GM12878 (cell line): ENCODE measurements around the gene LGI1. TPM values are rescaled to one million over a fixed set of nuclear protein-coding genes. Genes with fewer than 3 reads are reported as not detected.

Experiments
- ATAC-seq: fragments of 200-7000 bp; cut with Tn5 transposase; 3 replicates; pipeline ENCODE4 v1.9.1; 2020; ENCODE audit warnings: mild to moderate bottlenecking, moderate library complexity
- BruUV-seq: library from RNA; stranded (reverse); fragments of 400-500 nt; replicated peaks from 2 replicates; lab custom pipeline; 2021; lab: Mats Ljungman, UMichigan
- CTCF ChIA-PET: fragments of 300-600 bp; sonication (Branson Sonifier 250); formaldehyde crosslinking; extraction: SDS; loops from one replicate; lab custom pipeline; 2021; ENCODE audit warnings: inconsistent platforms; lab: Yijun Ruan, JAX
- POLR2A ChIA-PET: fragments of 350-600 bp; formaldehyde crosslinking; extraction: SDS; loops from one replicate; lab custom pipeline; 2021; ENCODE audit warnings: inconsistent platforms; lab: Charles Lee
- RAD21 ChIA-PET: fragments of 300-600 bp; sonication (Branson Sonifier 250); formaldehyde crosslinking; loops from one replicate; lab custom pipeline; 2023; ENCODE audit warnings: antibody characterized with exemption; ENCODE audit not compliant: unreplicated experiment; lab: Charles Lee
- SMC1A ChIA-PET: fragments of 300-600 bp; sonication (Branson Sonifier 250); formaldehyde crosslinking; loops from one replicate; lab custom pipeline; 2023; ENCODE audit not compliant: unreplicated experiment, uncharacterized antibody; lab: Charles Lee
- DNase-seq: peaks from one replicate; pipeline ENCODE4 v3.0.0-alpha.2; 2011; ENCODE audit warnings: low read depth, low spot score
- FAIRE-seq: peaks from 3 replicates; lab custom pipeline; 2011; peaks lifted over from hg19 to GRCh38; lab: Jason Lieb, UNC
- H2AFZ ChIP-seq: 2 replicates; pipeline ENCODE4 v1.6.0; 2011; ENCODE audit warnings: low read depth, low read length, control low read depth; ENCODE audit not compliant: control insufficient read depth
- H3K27ac ChIP-seq: 2 replicates; pipeline ENCODE4 v1.5.1; 2011; ENCODE audit warnings: control low read depth; ENCODE audit not compliant: control insufficient read depth, insufficient read depth
- H3K27me3 ChIP-seq, 2 experiments: replicated peaks in 1 of 2; 2 replicates each; pipeline versions ENCODE4 v1.6.0 to v1.6.1; 2011; ENCODE audit warnings: low read length in 1 of 2; ENCODE audit not compliant: control insufficient read depth in 2 of 2, insufficient read depth in 2 of 2
- H3K36me3 ChIP-seq, 2 experiments: 2 replicates each; pipeline ENCODE4 v1.5.1; 2011; ENCODE audit warnings: low read length in 1 of 2; ENCODE audit not compliant: control insufficient read depth in 2 of 2, insufficient read depth in 2 of 2
- H3K4me1 ChIP-seq: 2 replicates; pipeline ENCODE4 v1.6.1; 2011; ENCODE audit warnings: mild to moderate bottlenecking, low read length, moderate library complexity, mixed read lengths; ENCODE audit not compliant: control insufficient read depth, insufficient read depth
- H3K4me2 ChIP-seq: 2 replicates; pipeline ENCODE4 v1.6.0; 2011; ENCODE audit warnings: control low read depth; ENCODE audit not compliant: control insufficient read depth, insufficient read depth
- H3K4me3 ChIP-seq: fragments of 200-600 bp; sonication (generic); 2 replicates; pipeline ENCODE4 v1.5.1; 2016
- H3K79me2 ChIP-seq: 2 replicates; pipeline ENCODE4 v1.6.0; 2011; ENCODE audit warnings: low read length; ENCODE audit not compliant: control insufficient read depth, insufficient read depth
- H3K9ac ChIP-seq: 2 replicates; pipeline ENCODE4 v1.8.0; 2011; ENCODE audit warnings: low read length, control low read depth, mixed read lengths; ENCODE audit not compliant: control insufficient read depth, insufficient read depth
- H3K9me3 ChIP-seq: replicated peaks from 3 replicates; pipeline ENCODE4 v1.5.1; 2011; ENCODE audit warnings: mild to moderate bottlenecking, low read length; ENCODE audit not compliant: control insufficient read depth, insufficient read depth
- H4K20me1 ChIP-seq: 2 replicates; pipeline ENCODE4 v1.6.0; 2011; ENCODE audit not compliant: control insufficient read depth, insufficient read depth
- BRCA1 ChIP-seq: IDR thresholded peaks from 2 replicates; pipeline ENCODE4 v1.6.1; 2011; ENCODE audit warnings: low read depth, low read length, improper control_type of control experiment
- EGR1 ChIP-seq, 2 experiments: IDR thresholded peaks; 1 replicate in 1 of 2; 2 replicates in 1 of 2; pipeline ENCODE4 v1.6.1; 2011 to 2012; ENCODE audit warnings: low read depth in 2 of 2, low read length in 2 of 2, borderline replicate concordance in 1 of 2, mild to moderate bottlenecking in 1 of 2, moderate library complexity in 1 of 2
- RELA ChIP-seq: fragments of 450-650 bp; IDR thresholded peaks from 2 replicates; pipeline ENCODE4 v1.8.0; 2014; ENCODE audit warnings: borderline replicate concordance; ENCODE audit not compliant: partially characterized antibody
- SP1 ChIP-seq: IDR thresholded peaks from one replicate; pipeline ENCODE4 v1.6.1; 2011; ENCODE audit warnings: low read depth, low read length
- ZBED1 ChIP-seq: IDR thresholded peaks from 2 replicates; pipeline ENCODE4 v1.6.1; 2016; ENCODE audit warnings: borderline replicate concordance
- ZNF207 ChIP-seq: fragments of 450-650 bp; IDR thresholded peaks from 2 replicates; pipeline ENCODE4 v1.6.1; 2014; ENCODE audit warnings: antibody characterized with exemption, mild to moderate bottlenecking, borderline replicate concordance
- ZNF274 ChIP-seq: IDR thresholded peaks from one replicate; pipeline ENCODE4 v1.8.0; 2011; ENCODE audit not compliant: insufficient read length, insufficient read depth
- WGBS: methylation state at CpG from one replicate; pipeline ENCODE4 v1.1.6; 2016; ENCODE audit warnings: low lambda C conversion rate; ENCODE audit not compliant: insufficient replicate concordance, insufficient coverage; ENCODE audit errors: missing lambda C conversion rate; 5-methylcytosine and 5-hydroxymethylcytosine counted together
- in situ Hi-C: fragments of 300-500 bp; cut with MboI; formaldehyde crosslinking; loops from 9 replicates; pipeline ENCODE4 v1.14.3; 2018; ENCODE audit warnings: mixed read lengths
- intact Hi-C: fragments of 100-400 bp; cut with micrococcal nuclease; formaldehyde crosslinking; loops from one replicate; pipeline ENCODE4 v1.14.2; 2022; ENCODE audit not compliant: unreplicated experiment
- polyA plus RNA-seq, 11 experiments: library from polyadenylated mRNA; depleted of rRNA in 4 of 11; unstranded in 6 of 11; stranded (reverse) in 5 of 11; fragments of >200 nt; fragmentation: Nextera tagmentation in 4 of 11; fragmentation: Illumina TruSeq in 1 of 11; extraction: Ambion mirVana in 4 of 11; extraction: Trizol in 1 of 11; gene quantifications; 1 replicate in 1 of 11; 2 replicates in 10 of 11; pipeline versions ENCODE4 v1.2.1 to v1.2.3, GENCODE V29; 2011 to 2016; ENCODE audit warnings: inconsistent platforms in 2 of 11, missing spikeins in 2 of 11, low read depth in 1 of 11
- total RNA-seq, 4 experiments: library from RNA; depleted of rRNA in 3 of 4; stranded (reverse); fragments of >200 nt in 3 of 4; fragmentation: Illumina TruSeq in 1 of 4; extraction: Trizol in 1 of 4; gene quantifications; 2 replicates each; pipeline versions ENCODE4 v1.2.1 to v1.2.3, GENCODE V29; 2013 to 2021
- TF ChIP-seq, protein P1 (sequence below): IDR thresholded peaks from 2 replicates; pipeline ENCODE4 v1.6.1; 2011; ENCODE audit warnings: borderline replicate concordance, low read depth, mild to moderate bottlenecking, moderate library complexity, low read length; ENCODE audit not compliant: insufficient read depth, poor library complexity, severe bottlenecking
- TF ChIP-seq, protein P2 (sequence below): IDR thresholded peaks from 2 replicates; pipeline ENCODE4 v1.6.1; 2011; ENCODE audit warnings: borderline replicate concordance, low read depth, mild to moderate bottlenecking, moderate library complexity, mixed read lengths, low read length; ENCODE audit not compliant: insufficient read depth; ENCODE audit errors: extremely low read length
- TF ChIP-seq, protein P3 (sequence below): fragments of 150-350 bp; IDR thresholded peaks from 2 replicates; pipeline ENCODE4 v1.6.1; 2014; ENCODE audit warnings: mild to moderate bottlenecking, low read depth, low read length

Gene LGI1
- total and polyA plus RNA-seq, 10 of the 15 experiments (the other 5 are each of a cell fraction or from before 2014, with no cell fraction given), result not detected

DNA sequence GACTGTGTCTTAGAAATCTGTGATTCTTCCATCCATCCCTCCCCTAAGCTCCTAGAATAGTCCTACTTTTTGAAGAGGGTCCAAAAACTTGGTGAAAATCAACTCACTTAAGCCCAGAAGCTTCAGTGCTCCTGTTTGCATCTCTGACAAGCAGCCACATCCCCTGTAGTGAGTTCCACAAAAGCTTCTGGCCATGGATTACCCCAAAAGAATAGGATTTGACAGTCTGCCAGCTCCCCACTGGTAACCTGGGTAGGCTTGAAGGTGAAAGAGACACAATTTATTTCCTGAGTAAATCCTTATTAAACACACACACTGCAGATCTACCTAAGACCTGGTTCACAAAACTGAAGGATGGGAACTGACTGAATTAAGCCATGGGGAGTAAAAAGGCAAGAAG is 46.5 kb downstream of the LGI1 start (continued):
- TF ChIP-seq, protein P1, sequence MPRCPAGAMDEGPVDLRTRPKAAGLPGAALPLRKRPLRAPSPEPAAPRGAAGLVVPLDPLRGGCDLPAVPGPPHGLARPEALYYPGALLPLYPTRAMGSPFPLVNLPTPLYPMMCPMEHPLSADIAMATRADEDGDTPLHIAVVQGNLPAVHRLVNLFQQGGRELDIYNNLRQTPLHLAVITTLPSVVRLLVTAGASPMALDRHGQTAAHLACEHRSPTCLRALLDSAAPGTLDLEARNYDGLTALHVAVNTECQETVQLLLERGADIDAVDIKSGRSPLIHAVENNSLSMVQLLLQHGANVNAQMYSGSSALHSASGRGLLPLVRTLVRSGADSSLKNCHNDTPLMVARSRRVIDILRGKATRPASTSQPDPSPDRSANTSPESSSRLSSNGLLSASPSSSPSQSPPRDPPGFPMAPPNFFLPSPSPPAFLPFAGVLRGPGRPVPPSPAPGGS, result no peak
- no peak for TF ChIP-seq ZNF274

DNA sequence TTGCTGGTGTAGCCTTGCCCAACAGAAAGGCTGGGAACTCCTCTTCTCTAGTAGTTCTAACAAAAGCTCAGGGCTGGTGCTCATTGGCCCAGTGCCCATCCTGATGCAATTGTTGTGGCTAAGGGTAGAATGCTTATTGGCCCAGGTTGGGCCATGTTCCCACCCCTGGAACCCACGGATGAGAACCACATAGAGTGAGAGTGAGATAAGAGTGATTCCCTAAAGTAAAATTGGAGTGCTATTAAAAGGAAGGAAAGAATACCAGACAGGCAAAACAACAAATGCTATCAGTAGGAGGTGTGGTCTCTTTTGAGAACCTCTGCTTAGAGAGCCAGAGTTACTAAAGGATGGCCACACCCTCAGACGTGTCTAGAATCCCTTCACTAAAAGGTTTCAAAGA is 49.2 kb downstream of the LGI1 start:
- in situ Hi-C loops (no loop called here), intact Hi-C loops (no loop called here)
- Histone ChIP-seq H4K20me1 (no peaks in the 10 kb centered on the region), H3K27me3 (no peaks in the 10 kb centered on the region; a peak in 1 of 4 replicates), H3K4me3 (no peak overlapping the region), H3K4me1 (no peaks in the 10 kb centered on the region), H3K27ac (no peak overlapping the region), H3K9ac (no peak overlapping the region), H3K4me2 (no peak overlapping the region), H3K36me3 (no peaks in the 10 kb centered on the region), H3K9me3 (no peaks in the 10 kb centered on the region), H3K79me2 (no peaks in the 10 kb centered on the region), H2AFZ (no peak overlapping the region)
- WGBS, result 3% methylated on average over 2 of the region's 2 CpGs
- no TSS peak for BruUV-seq
- FAIRE-seq (no peak), DNase-seq (no peak), ATAC-seq (no peak)
- ChIA-PET POLR2A (interaction anchor here (0.6 kb wide), 1 partner anchor 224 kb away, joined by 5 read pairs; no protein-coding TSS in a partner anchor), CTCF (interaction anchor here (1.1 to 2.8 kb wide), 4 partner anchors 8 to 21 kb away, joined by 4 to 16 read pairs (median 4); no protein-coding TSS in a partner anchor), SMC1A (interaction anchor here (0.7 to 1.3 kb wide), 6 partner anchors 9 to 160 kb away, joined by 3 to 4 read pairs (median 3); no protein-coding TSS in a partner anchor), RAD21 (no interaction called here)
- no peak for TF ChIP-seq SP1
- TF ChIP-seq BRCA1, result no peak
- TF ChIP-seq, protein P2, sequence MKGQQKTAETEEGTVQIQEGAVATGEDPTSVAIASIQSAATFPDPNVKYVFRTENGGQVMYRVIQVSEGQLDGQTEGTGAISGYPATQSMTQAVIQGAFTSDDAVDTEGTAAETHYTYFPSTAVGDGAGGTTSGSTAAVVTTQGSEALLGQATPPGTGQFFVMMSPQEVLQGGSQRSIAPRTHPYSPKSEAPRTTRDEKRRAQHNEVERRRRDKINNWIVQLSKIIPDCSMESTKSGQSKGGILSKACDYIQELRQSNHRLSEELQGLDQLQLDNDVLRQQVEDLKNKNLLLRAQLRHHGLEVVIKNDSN, result no peak
- TF ChIP-seq EGR1 (IDR thresholded peaks at IDR 0.05; ENCODE audit: borderline replicate concordance in 1 of 2, low read depth in 2 of 2, low read length in 2 of 2), result no peak
- TF ChIP-seq, protein P1, result no peak
- TF ChIP-seq RELA, result no peak
- TF ChIP-seq, protein P3, sequence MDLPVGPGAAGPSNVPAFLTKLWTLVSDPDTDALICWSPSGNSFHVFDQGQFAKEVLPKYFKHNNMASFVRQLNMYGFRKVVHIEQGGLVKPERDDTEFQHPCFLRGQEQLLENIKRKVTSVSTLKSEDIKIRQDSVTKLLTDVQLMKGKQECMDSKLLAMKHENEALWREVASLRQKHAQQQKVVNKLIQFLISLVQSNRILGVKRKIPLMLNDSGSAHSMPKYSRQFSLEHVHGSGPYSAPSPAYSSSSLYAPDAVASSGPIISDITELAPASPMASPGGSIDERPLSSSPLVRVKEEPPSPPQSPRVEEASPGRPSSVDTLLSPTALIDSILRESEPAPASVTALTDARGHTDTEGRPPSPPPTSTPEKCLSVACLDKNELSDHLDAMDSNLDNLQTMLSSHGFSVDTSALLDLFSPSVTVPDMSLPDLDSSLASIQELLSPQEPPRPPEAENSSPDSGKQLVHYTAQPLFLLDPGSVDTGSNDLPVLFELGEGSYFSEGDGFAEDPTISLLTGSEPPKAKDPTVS, result no peak
- TF ChIP-seq ZNF207, result no peak
- no peak for TF ChIP-seq ZBED1
